H1 (cell line): ENCODE results near the gene JMJD1C. TPM values are rescaled to one million over a fixed set of nuclear protein-coding genes. Genes with fewer than 3 reads are reported as not detected.

Experiments used
- CTCF ChIA-PET: fragments of 300-600 bp; sonication (Branson Sonifier 250); formaldehyde crosslinking; loops from one replicate; lab custom pipeline; 2021; ENCODE audit not compliant: partially characterized antibody; lab: Charles Lee
- POLR2A ChIA-PET: fragments of 300-600 bp; sonication (Branson Sonifier 250); formaldehyde crosslinking; loops from one replicate; lab custom pipeline; 2021; ENCODE audit warnings: inconsistent platforms; ENCODE audit not compliant: partially characterized antibody; lab: Charles Lee
- DNase-seq, 2 experiments: peaks; one replicate each; pipeline versions ENCODE4 v3.0.0 to v3.0.0-alpha.2; 2010 to 2022; ENCODE audit warnings: low spot score in 2 of 2, low read depth in 1 of 2, mixed read lengths in 1 of 2
- FAIRE-seq: peaks from 2 replicates; lab custom pipeline; 2011; peaks lifted over from hg19 to GRCh38; lab: Jason Lieb, UNC
- H2AFZ ChIP-seq: 2 replicates; pipeline ENCODE4 v1.8.1; 2012; ENCODE audit warnings: low read length, inconsistent platforms
- H2AK5ac ChIP-seq: 2 replicates; pipeline ENCODE4 v1.6.1; 2013; ENCODE audit warnings: low read depth, low read length
- H2BK120ac ChIP-seq: replicated peaks from 2 replicates; pipeline ENCODE3; 2013; ENCODE audit warnings: low read depth, low read length, inconsistent platforms
- H2BK12ac ChIP-seq: 2 replicates; pipeline ENCODE4 v1.6.1; 2013; ENCODE audit warnings: low read depth, low read length
- H2BK15ac ChIP-seq: 2 replicates; pipeline ENCODE4 v1.6.1; 2013; ENCODE audit warnings: low read length
- H2BK20ac ChIP-seq: 2 replicates; pipeline ENCODE4 v1.6.1; 2013; ENCODE audit warnings: low read length
- H2BK5ac ChIP-seq: 2 replicates; pipeline ENCODE4 v1.6.1; 2013; ENCODE audit warnings: low read depth, low read length
- H3K14ac ChIP-seq: 2 replicates; pipeline ENCODE4 v1.6.1; 2013; ENCODE audit warnings: inconsistent platforms; ENCODE audit not compliant: insufficient read length
- H3K18ac ChIP-seq: 2 replicates; pipeline ENCODE4 v1.6.1; 2013; ENCODE audit warnings: low read length; ENCODE audit errors: extremely low read depth
- H3K23ac ChIP-seq: 2 replicates; pipeline ENCODE4 v1.6.1; 2013; ENCODE audit warnings: inconsistent platforms; ENCODE audit not compliant: insufficient read length
- H3K23me2 ChIP-seq: 2 replicates; pipeline ENCODE4 v1.6.1; 2013; ENCODE audit warnings: low read depth, low read length
- H3K27ac ChIP-seq: 2 replicates; pipeline ENCODE4 v1.6.1; 2011; ENCODE audit warnings: low read depth, low read length, inconsistent platforms
- H3K27me3 ChIP-seq, 4 experiments: replicated peaks in 1 of 4; 1 replicate in 1 of 4; 2 replicates in 3 of 4; pipeline versions ENCODE4 v1.6.1 to v1.8.1; 2011 to 2013; ENCODE audit warnings: low read length in 3 of 4, mild to moderate bottlenecking in 3 of 4, inconsistent platforms in 2 of 4, mixed read lengths in 2 of 4, moderate library complexity in 1 of 4; ENCODE audit not compliant: control insufficient read depth in 3 of 4, insufficient read depth in 3 of 4; ENCODE audit errors: extremely low read depth in 1 of 4
- H3K36me3 ChIP-seq, 4 experiments: 2 replicates each; pipeline versions ENCODE4 v1.6.1 to v1.8.1; 2011 to 2013; ENCODE audit warnings: mild to moderate bottlenecking in 4 of 4, low read length in 3 of 4, moderate library complexity in 2 of 4, control low read depth in 1 of 4, inconsistent platforms in 1 of 4; ENCODE audit not compliant: insufficient read depth in 4 of 4, control insufficient read depth in 2 of 4
- H3K4ac ChIP-seq: replicated peaks from 2 replicates; pipeline ENCODE3; 2013; ENCODE audit warnings: low read length, low read depth, mixed read lengths, inconsistent platforms; ENCODE audit not compliant: insufficient read length
- H3K4me1 ChIP-seq, 4 experiments: replicated peaks in 1 of 4; 1 replicate in 1 of 4; 2 replicates in 3 of 4; pipeline versions ENCODE4 v1.6.1 to v1.8.1; 2011 to 2013; ENCODE audit warnings: low read length in 3 of 4, inconsistent platforms in 2 of 4, mixed read lengths in 1 of 4; ENCODE audit not compliant: insufficient read depth in 4 of 4, control insufficient read depth in 3 of 4
- H3K4me2 ChIP-seq, 2 experiments: 2 replicates each; pipeline versions ENCODE4 v1.6.1 to v1.8.1; 2011 to 2013; ENCODE audit warnings: low read depth in 2 of 2, low read length in 2 of 2, control low read depth in 1 of 2, inconsistent platforms in 1 of 2, mild to moderate bottlenecking in 1 of 2; ENCODE audit not compliant: insufficient read depth in 1 of 2
- H3K4me3 ChIP-seq, 4 experiments: fragments of 200-600, 300-600 bp in 1 of 4; sonication (generic), shearing (Covaris generic), sonication (Bioruptor Twin) in 1 of 4; 2 replicates each; pipeline versions ENCODE4 v1.5.1 to v1.8.1; 2011 to 2016; ENCODE audit warnings: low read length in 4 of 4, low read depth in 3 of 4, control low read depth in 2 of 4, inconsistent platforms in 2 of 4, mild to moderate bottlenecking in 2 of 4, mixed read lengths in 1 of 4, moderate library complexity in 1 of 4; ENCODE audit not compliant: insufficient read depth in 2 of 4; ENCODE audit errors: extremely low read depth in 1 of 4
- H3K56ac ChIP-seq: replicated peaks from 2 replicates; pipeline ENCODE3; 2013; ENCODE audit warnings: low read depth, mild to moderate bottlenecking, mixed read lengths, low read length, inconsistent platforms; ENCODE audit not compliant: insufficient read length
- H3K79me1 ChIP-seq: 2 replicates; pipeline ENCODE4 v1.6.1; 2013; ENCODE audit warnings: low read depth, low read length, control low read depth
- H3K79me2 ChIP-seq, 2 experiments: 2 replicates each; pipeline versions ENCODE4 v1.6.1 to v1.8.1; 2012 to 2013; ENCODE audit warnings: low read length in 2 of 2, mild to moderate bottlenecking in 2 of 2, inconsistent platforms in 1 of 2; ENCODE audit not compliant: insufficient read depth in 2 of 2, control insufficient read depth in 1 of 2
- H3K9ac ChIP-seq, 4 experiments: replicated peaks in 1 of 4; 1 replicate in 1 of 4; 2 replicates in 3 of 4; pipeline versions ENCODE4 v1.6.1 to v1.8.1; 2011 to 2013; ENCODE audit warnings: low read depth in 3 of 4, low read length in 3 of 4, control low read depth in 2 of 4, mild to moderate bottlenecking in 2 of 4, moderate library complexity in 2 of 4, inconsistent platforms in 1 of 4; ENCODE audit errors: extremely low read depth in 1 of 4
- H3K9me3 ChIP-seq, 2 experiments: 2 replicates each; pipeline versions ENCODE4 v1.6.1 to v1.8.1; 2012 to 2013; ENCODE audit warnings: mild to moderate bottlenecking in 2 of 2, moderate library complexity in 2 of 2, control low read depth in 1 of 2, inconsistent platforms in 1 of 2, low read depth in 1 of 2, low read length in 1 of 2, mixed read lengths in 1 of 2; ENCODE audit not compliant: insufficient read depth in 2 of 2
- H4K20me1 ChIP-seq, 2 experiments: replicated peaks in 1 of 2; 2 replicates each; pipeline versions ENCODE3 to v1.8.1; 2011 to 2013; ENCODE audit warnings: inconsistent platforms in 2 of 2, low read length in 2 of 2, mild to moderate bottlenecking in 1 of 2; ENCODE audit not compliant: insufficient read depth in 2 of 2, control insufficient read depth in 1 of 2
- H4K5ac ChIP-seq: 2 replicates; pipeline ENCODE4 v1.6.1; 2013; ENCODE audit warnings: low read length, low read depth, mixed read lengths, inconsistent platforms; ENCODE audit not compliant: insufficient read length
- H4K8ac ChIP-seq: 2 replicates; pipeline ENCODE4 v1.8.0; 2013; ENCODE audit warnings: mild to moderate bottlenecking, moderate library complexity, low read length, inconsistent platforms; ENCODE audit not compliant: insufficient read depth; ENCODE audit errors: extremely low read depth
- H4K91ac ChIP-seq: replicated peaks from 2 replicates; pipeline ENCODE3; 2013; ENCODE audit warnings: low read length, mixed read lengths, inconsistent platforms; ENCODE audit not compliant: insufficient read length
- CEBPB ChIP-seq: IDR thresholded peaks from 2 replicates; pipeline ENCODE4 v1.6.1; 2012; ENCODE audit warnings: low read depth, low read length
- CHD2 ChIP-seq: IDR thresholded peaks from 2 replicates; pipeline ENCODE4 v1.6.1; 2012; ENCODE audit warnings: low read length, improper control_type of control experiment
- GABPA ChIP-seq: IDR thresholded peaks from 2 replicates; pipeline ENCODE4 v1.6.1; 2011; ENCODE audit warnings: mild to moderate bottlenecking, low read length, moderate library complexity, borderline replicate concordance; ENCODE audit not compliant: insufficient read depth
- KDM5A ChIP-seq: fragments of 200-600 bp; IDR thresholded peaks from 2 replicates; pipeline ENCODE4 v1.7.1; 2012; ENCODE audit warnings: mild to moderate bottlenecking, low read length, inconsistent platforms, mixed read lengths
- RBBP5 ChIP-seq: IDR thresholded peaks from 2 replicates; pipeline ENCODE4 v1.7.1; 2012; ENCODE audit warnings: low read depth, mild to moderate bottlenecking, inconsistent platforms, low read length, moderate library complexity, borderline replicate concordance
- SAP30 ChIP-seq: fragments of 300-600 bp; sonication (generic); IDR thresholded peaks from 2 replicates; pipeline ENCODE4 v1.7.1; 2012; ENCODE audit warnings: low read length, moderate library complexity, mild to moderate bottlenecking, inconsistent platforms; ENCODE audit not compliant: insufficient read depth, insufficient replicate concordance
- SIN3A ChIP-seq, 2 experiments: IDR thresholded peaks in 1 of 2; conservative IDR thresholded peaks in 1 of 2; 2 replicates each; pipeline ENCODE4 v1.6.1; 2011 to 2012; ENCODE audit warnings: low read length in 2 of 2, improper control_type of control experiment in 1 of 2, low read depth in 1 of 2, mild to moderate bottlenecking in 1 of 2
- SP1 ChIP-seq: IDR thresholded peaks from 2 replicates; pipeline ENCODE4 v1.6.1; 2011; ENCODE audit warnings: low read depth, low read length
- SRF ChIP-seq: IDR thresholded peaks from 2 replicates; pipeline ENCODE4 v1.6.1; 2011; ENCODE audit warnings: mild to moderate bottlenecking, low read depth, low read length, moderate library complexity
- TBP ChIP-seq: IDR thresholded peaks from 2 replicates; pipeline ENCODE4 v1.6.1; 2011; ENCODE audit warnings: low read depth, low read length, improper control_type of control experiment
- WGBS, 2 experiments: shearing (Covaris generic) in 1 of 2; methylation state at CpG; one replicate each; pipeline versions ENCODE4 v1.1.6 to v1.1.7; 2013 to 2015; ENCODE audit warnings: low lambda C conversion rate in 2 of 2, mixed read lengths in 2 of 2, inconsistent platforms in 1 of 2, low coverage in 1 of 2, missing lambda C conversion rate in 1 of 2; ENCODE audit not compliant: insufficient replicate concordance in 2 of 2, insufficient coverage in 1 of 2, insufficient read length in 1 of 2; ENCODE audit errors: extremely low coverage in 1 of 2, missing lambda C conversion rate in 1 of 2; 5-methylcytosine and 5-hydroxymethylcytosine counted together
- polyA plus RNA-seq, 7 experiments: library from polyadenylated mRNA; depleted of rRNA in 3 of 7; stranded (reverse) in 5 of 7; unstranded in 2 of 7; fragments of >200 nt in 5 of 7; fragments of 200-250 nt in 2 of 7; gene quantifications; 1 replicate in 5 of 7; 2 replicates in 1 of 7; 4 replicates in 1 of 7; pipeline versions ENCODE4 v1.2.1 to v1.2.3, GENCODE V29; 2011 to 2013; ENCODE audit warnings: missing spikeins in 2 of 7, mixed read lengths in 2 of 7
- total RNA-seq: library from RNA; stranded (reverse); fragmentation: NEBNext Ultra II Directional; extraction: Animal tissue kit (Norgen Biotek cat#: 25700); gene quantifications from 2 replicates; pipeline ENCODE4 v1.2.1, GENCODE V29; 2021

JMJD1C gene
- total and polyA plus RNA-seq, 2 of the 8 experiments (the other 6 are each of a cell fraction or from before 2014, with no cell fraction given): 54.5 to 210 TPM

DNA sequence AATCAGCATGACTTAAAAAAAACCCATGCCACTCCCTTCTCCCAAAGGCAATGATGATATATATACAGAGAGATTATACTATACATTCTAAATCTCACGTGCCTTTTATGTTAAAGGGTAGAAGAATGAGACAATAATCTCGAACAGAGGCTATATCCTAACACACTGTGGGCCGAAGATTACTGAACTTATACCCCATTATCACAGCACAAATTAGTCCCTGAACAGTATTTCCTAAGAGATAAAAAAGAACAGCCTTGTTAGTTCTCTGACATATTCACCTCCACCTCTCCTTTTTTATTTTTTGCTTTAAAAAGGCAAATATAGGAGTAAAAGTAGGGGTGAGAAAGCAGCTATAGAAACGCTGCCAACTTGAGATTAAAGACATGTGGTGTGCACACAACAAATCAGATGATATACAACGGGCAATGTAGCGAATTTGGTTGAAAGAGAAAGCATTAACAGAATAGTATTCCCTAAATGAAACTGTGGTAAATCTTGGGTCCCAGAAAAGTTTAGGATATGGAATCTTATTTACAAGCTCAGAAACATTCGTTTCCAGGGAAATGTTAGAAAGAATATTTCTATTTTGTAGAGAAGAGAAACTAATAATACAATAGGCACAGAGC lies 69.5 kb downstream of the JMJD1C start:
- H4K8ac ChIP-seq: no peak overlapping the region
- no peaks in the 10 kb centered on the region for H3K27me3 ChIP-seq
- H3K79me1 ChIP-seq: peaks cover 3% of the 10 kb centered on the region; the same call in 1 of the 2 replicates
- H3K56ac ChIP-seq: no peak overlapping the region
- H2BK20ac ChIP-seq: no peak overlapping the region
- DNase-seq (no peak), FAIRE-seq (no peak)
- no peak overlapping the region for H2BK15ac ChIP-seq
- H3K14ac ChIP-seq: no peak overlapping the region
- CTCF ChIA-PET: interaction anchor here (0.7 kb wide), 1 partner anchor 20 kb away, joined by 4 read pairs; no protein-coding TSS in a partner anchor
- no peaks in the 10 kb centered on the region for H3K36me3 ChIP-seq
- H3K23ac ChIP-seq: no peak overlapping the region
- POLR2A ChIA-PET: no interaction called here
- no peak overlapping the region for H3K4me2 ChIP-seq
- H2AFZ ChIP-seq: no peak overlapping the region
- no peak overlapping the region for H2AK5ac ChIP-seq
- H3K23me2 ChIP-seq: no peaks in the 10 kb centered on the region
- H4K20me1 ChIP-seq: no peaks in the 10 kb centered on the region
- no peaks in the 10 kb centered on the region for H3K4me1 ChIP-seq
- no peak overlapping the region for H4K5ac ChIP-seq
- no peak overlapping the region for H2BK120ac ChIP-seq
- H3K4me3 ChIP-seq: no peak overlapping the region
- H2BK12ac ChIP-seq: no peak overlapping the region
- H3K9me3 ChIP-seq: no peaks in the 10 kb centered on the region
- TF ChIP-seq TBP: no peak
- no peak for TF ChIP-seq KDM5A
- no peak for TF ChIP-seq CHD2
- no peak for TF ChIP-seq SP1
- TF ChIP-seq SRF: no peak
- no peak for TF ChIP-seq GABPA
- TF ChIP-seq SAP30: no peak
- TF ChIP-seq SIN3A (conservative IDR thresholded peaks at IDR 0.05 in 1 of 2, IDR thresholded peaks at IDR 0.05 in 1 of 2; ENCODE audit: low read depth in 1 of 2, low read length in 2 of 2): no peak
- TF ChIP-seq RBBP5: no peak
- TF ChIP-seq CEBPB: no peak
- no peak overlapping the region for H3K18ac ChIP-seq
- H3K27ac ChIP-seq: no peak overlapping the region
- WGBS, 2 experiments: 89% methylated on average over 7 of the region's 7 CpGs; no CpG with 5 or more reads in 1 of the 2 experiments
- H2BK5ac ChIP-seq: no peak overlapping the region
- no peak overlapping the region for H3K9ac ChIP-seq
- no peak overlapping the region for H3K4ac ChIP-seq
- H3K79me2 ChIP-seq: peaks cover 0 to 68% of the 10 kb centered on the region in 2 experiments; a peak in 2 of 4 replicates
- no peak overlapping the region for H4K91ac ChIP-seq
